Measurements from ENCODE around the gene SND1.

Gene SND1

GRCh38 chr7:127876393-127876792 lies 224.4 kb downstream of the SND1 start:
- DNase-seq: no peak

DNA sequence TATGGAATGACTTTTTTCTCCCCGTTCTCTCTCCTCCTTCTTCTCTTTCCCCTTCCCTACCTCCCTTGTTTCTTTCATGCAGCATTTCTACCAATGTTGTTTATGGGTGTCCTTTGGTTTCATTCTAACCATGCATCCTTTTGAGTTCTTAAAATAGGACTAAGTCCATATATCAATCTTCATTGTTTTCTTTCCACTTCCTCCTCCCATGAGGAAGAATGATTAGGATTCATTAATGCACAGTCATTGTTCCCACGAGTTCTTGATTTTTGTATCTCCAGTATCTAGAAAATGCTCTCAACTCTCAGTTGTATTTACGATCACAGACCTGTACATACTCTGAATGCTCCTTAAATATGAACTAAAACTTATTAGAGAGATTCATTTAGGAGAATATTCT lies 226.0 kb downstream of the SND1 start:
- no peak for DNase-seq

DNA sequence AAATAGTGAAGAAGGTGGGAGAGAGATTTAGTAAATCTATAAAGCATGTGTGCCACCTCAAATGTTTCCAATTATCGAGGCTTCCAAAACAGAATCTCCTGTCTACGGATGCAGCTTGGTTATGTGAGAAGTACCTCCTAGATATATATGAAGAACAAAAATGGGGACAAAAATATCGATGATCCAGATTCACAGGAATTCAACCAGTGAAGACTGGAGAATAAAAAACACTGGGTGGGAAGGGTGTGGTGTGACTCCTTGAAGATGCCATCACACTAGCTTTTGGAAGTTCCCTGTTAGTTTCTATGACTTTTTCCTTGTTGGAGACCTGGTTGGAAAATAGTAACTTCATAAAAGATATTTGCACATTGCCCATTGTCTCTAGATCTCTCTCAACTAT lies 226.8 kb downstream of the SND1 start:
- DNase-seq: no peak

DNA sequence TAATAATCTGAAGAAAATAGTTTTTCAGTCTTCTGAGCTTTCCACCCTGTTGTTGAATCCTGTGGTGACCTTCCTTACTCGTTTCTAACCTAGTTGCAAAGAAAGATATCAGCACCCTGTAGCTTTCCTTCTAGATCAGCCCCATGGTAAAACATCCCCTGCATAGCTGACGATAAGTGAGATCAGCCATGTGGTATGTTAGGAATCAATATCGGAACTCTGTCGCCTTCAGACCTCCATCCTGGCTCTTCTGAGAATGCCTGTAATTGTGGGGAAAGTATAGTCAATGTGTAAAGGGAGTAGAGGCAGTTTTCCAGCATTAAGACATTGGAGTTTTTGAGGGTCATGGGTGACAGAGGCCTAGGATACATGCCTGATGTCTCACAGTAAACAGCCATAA lies 227.4 kb downstream of the SND1 start:
- no peak for DNase-seq

GRCh38 chr7:127879942-127880341 lies 227.9 kb downstream of the SND1 start:
- no peak for DNase-seq

- no peak for DNase-seq
These were observed 228.5 kb downstream of the SND1 start for GRCh38 chr7:127880454-127880853.

DNA sequence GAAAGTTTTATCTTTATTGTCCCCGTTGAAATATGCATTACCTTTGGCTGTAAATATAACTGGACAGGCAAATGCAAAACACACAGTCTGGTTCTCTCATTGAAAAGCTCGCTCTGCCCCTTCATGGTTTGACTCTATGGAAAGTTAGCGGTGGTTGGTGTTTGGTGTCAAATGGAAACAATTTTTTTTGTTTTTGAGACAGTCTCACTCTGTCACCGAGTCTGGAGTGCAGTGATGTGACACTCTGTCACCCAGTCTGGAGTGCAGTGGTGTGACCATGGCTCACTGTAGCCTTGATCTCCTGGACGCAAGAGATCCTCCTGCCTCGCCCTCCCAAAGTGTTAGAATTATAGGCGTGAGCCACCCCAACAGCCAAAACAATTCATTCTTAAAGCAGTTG lies 229.6 kb downstream of the SND1 start:
- DNase-seq: no peak

DNA sequence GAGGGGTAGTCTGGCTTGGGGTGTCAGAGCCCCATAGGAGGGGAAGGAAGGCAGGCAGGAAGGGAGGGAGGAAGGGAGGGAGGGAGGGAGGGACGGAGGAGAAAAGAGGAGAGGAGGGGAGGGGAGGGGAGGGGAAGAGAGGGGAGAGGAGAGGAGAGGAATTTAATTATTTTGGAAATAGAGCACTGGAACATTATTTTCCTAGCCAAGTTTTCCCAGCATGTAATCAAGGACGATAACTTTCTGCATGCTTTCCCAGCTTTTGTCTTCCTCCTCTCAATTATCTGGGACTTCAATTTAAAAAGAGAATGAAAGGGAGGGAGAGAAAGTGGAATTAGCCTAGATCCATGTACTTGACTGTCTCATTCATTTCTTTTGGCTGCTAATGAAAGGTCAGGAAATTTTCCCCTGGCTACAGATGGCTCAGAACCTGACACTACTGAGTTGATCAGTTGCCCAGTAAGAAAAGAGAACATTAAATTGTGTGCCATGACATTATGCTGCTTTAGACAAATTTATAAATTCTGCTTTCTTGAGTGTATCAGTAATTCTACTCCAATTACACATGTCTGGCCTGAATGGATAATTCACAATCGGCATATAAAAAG lies 230.4 kb downstream of the SND1 start:
- no peak for DNase-seq

DNA sequence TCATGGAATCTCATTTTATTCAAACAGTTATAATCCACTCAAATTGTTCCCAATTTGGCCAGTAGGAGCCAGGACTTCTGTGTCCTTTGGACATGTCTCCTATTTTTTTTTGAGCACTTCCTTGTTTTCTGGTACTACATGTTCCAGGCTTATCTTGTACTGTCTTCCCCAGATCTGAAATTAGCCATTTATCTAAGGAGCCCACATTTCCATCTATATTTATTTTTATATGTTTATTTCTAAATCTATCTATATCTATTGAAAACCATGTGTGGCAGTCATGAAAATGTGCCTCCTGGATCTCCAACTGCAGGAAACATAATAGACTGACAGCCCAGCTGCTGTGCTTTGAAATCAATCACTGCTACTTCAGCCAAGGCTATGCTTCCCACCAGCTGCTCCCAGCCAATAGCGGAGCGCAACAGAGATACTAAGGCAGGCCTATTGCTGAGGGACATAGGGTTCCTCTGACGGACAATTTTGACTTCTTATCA lies 232.1 kb downstream of the SND1 start:
- DNase-seq: no peak

GRCh38 chr7:127885222-127885772 lies 233.3 kb downstream of the SND1 start:
- no peak for DNase-seq

DNA sequence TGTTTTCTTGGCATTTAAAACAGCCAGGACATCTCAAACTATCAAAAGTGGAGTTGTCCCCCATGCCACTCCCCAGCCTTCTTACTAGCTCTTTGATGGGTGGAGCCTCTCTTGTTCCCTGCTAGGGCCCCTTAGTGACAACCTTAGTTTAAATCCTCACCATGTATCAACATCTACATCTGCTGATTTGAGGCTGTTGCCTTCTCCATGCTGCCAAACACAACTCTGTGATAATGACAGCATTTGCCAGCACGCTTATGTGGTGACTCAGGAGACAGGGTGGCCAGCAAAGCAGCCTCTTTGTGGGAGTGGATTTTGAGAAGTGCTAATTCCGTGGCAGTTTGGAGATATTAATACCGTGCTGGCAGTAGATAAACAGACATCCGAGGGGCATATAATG lies 233.8 kb downstream of the SND1 start:
- DNase-seq: no peak

- DNase-seq: no peak
These were observed 234.3 kb downstream of the SND1 start for GRCh38 chr7:127886248-127886647.

GRCh38 chr7:127887096-127887495 lies 235.1 kb downstream of the SND1 start:
- no peak for DNase-seq

DNA sequence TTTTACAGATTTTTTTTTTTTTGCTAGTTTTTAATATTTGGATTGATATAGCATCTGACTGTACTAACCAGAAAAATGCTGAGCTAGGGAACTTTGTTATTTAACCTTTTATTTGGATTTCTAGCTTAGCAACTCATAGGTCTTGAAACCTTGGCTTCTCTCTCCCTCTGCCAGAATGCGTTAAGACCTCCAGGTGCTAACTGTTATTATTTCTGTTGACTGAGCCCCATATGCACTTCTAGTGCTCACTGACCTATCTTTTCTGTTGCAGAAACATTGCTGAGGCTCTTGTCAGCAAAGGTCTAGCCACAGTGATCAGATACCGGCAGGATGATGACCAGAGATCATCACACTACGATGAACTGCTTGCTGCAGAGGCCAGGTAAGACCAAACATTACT lies 235.6 kb downstream of the SND1 start:
- no peak for DNase-seq

DNA sequence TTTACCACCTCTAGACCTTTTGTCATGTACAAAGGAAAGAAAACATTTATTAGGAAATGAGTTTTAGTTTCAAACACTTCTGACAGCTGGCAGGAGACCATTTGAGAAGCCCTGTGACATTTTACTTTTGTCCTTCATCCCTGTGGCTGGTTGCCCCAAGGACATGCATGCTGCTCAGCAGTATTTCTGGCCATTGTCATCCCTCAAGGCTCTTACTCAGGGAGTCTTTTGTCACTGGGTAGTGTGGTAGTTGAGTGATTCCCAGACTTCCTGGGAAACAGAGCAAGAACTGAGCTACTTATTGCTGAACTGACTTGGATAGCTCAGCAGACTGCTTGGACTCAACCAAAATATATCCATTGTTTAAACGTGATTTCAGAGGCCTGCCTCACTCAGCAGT lies 236.4 kb downstream of the SND1 start:
- DNase-seq: no peak

DNA sequence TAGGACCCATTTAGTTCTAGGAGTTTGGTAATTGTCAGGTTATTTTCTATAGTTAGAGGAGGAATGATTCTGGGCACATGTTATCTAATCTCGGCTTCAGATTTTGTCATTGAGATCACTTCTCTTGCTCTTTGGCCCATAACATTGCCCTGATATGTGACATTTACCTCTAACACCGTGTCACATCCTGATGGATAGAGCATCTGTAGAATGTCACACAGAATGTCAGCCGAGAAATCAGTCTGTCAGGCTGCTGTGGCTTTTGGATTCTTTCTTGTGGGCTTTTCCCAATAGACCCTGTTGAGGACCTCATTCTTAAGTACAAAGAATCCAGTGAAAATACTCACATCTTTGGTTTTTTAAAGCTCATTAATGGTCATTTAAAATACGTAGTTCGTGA lies 236.8 kb downstream of the SND1 start:
- no peak for DNase-seq

- no peak for DNase-seq
These were observed 237.7 kb downstream of the SND1 start for GRCh38 chr7:127889677-127890076.

DNA sequence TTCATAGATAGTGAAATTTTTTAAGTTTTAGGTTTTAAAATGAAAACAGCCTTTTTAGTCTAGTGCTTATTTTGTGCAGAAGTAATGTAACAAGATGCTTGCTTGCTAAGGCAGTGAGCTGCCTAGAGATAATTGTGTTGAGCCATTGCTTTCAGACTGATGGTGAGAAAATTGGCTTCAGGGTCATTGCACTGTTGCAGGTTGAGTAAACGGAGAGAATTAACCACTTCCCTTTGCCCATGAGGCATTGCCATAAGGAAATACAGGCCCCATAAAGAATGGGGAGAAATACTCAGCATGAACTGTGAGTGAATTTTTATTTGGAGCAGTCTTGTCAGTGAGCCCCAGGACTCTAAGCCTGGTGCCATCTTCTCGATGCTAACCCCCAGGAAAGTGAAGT lies 238.7 kb downstream of the SND1 start:
- DNase-seq: no peak

DNA sequence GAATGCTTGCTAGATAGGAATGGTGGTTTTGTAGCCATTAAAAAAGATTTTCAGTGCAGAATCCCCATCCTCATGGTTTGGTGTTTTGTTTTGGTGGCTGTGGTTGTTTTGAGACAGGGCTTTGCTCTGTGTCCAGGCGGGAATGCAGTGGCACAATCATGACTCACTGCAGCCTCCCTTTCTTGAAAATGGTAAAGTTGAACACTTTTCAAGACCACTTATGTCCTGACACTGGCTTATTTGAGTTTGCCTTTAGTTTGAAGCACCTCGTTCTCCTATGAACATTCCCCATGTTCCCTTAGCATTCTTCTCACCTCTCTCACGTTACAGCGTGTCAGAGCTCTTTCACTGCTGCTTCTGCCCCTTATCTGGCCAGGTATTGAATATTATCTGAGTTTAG lies 239.2 kb downstream of the SND1 start:
- DNase-seq: no peak

DNA sequence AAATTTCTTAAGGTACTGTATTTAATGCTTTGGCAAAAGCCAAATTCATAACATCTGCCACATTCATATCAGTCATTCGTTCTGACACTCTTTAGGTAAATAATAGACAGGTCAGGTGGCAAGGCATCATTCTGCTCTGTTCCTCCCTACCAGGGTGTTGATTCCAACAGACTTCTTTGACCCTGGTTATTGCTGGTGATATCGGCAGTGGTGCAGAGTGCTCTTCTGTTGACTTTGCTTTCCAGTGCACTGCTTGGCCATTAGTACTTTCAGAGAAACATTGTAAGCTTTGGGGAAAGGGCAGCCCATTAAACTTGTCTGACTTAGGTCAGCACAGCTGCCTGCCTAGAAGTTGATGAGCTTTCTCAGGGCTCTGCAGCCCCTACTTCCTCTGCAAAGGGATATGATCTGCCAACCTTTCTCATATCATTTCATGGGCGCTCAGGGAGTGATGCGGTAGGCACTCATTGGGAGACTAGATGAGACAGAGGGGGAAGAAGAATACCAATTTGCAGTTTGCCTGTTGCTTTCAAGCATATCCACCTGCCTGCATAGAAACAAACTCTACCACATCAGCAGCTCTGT lies 240.0 kb downstream of the SND1 start:
- no peak for DNase-seq

- DNase-seq: no peak
These were observed 240.7 kb downstream of the SND1 start for GRCh38 chr7:127892488-127893314.

DNA sequence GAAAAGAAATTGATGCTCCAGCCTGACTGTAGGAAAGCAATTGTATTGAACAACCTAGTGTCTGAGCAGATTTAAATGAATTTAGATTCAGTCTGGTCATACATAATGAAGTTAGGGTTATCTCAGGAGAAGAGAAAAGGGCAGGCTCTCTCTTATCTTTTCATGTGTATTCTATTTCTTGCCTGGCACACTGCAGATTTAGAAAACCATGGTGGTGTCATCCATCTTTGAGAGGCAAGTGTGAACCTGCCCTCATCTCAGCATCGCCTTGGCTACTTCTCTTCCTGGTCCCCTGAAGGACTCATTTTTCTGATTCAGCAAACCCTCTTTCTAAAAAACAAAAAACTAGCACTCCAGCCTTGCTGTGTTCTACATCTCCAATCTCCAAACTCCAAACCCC lies 241.6 kb downstream of the SND1 start:
- DNase-seq: no peak

DNA sequence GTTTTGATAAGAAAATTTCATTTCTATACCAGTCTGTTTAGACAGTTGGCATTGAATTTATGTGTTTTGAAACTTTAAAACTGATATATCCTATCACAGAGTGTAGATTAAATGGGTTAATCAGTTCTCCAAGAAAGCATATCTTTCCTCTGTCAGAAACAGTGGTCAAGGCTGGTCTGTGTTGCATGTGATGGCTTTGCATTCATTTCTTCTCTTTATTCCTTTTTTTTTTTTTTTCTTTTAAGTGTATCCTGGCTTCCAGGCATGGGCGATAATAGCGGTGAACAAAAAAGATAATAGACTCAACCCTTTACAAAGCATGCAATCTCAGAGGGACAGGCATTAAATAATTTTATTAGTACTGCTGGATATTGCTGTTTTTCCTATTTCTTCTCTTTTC lies 242.6 kb downstream of the SND1 start:
- no peak for DNase-seq

GRCh38 chr7:127895360-127895759 lies 243.4 kb downstream of the SND1 start:
- no peak for DNase-seq
